HL-60 (cell line): Measurements from ENCODE around the gene CASD1.

Experiments used
- CTCF ChIP-seq: IDR thresholded peaks from one replicate; pipeline ENCODE4 v1.5.1; 2011; ENCODE audit warnings: low read length, control low read depth, inconsistent platforms; ENCODE audit not compliant: insufficient read depth
- REST ChIP-seq: IDR thresholded peaks from 2 replicates; pipeline ENCODE4 v1.6.1; 2012; ENCODE audit warnings: low read depth; ENCODE audit not compliant: insufficient replicate concordance

GRCh38 chr7:94562525-94562924, 52.9 kb downstream of the CASD1 start:
- TF ChIP-seq CTCF (no peak), REST (no peak)
